Activated CD8-positive, alpha-beta memory T cell treated with anti-CD3 and anti-CD28 coated beads, Interleukin-2, amount 50 U/mL, for 48 hours (primary cell): ENCODE results near the gene ZNF417.
"Not testable (repeated sequence)": the region's sequence is repeated elsewhere in the genome, so short reads cannot be mapped to it uniquely, and the experiment has no call there.

Source experiments
- DNase-seq: peaks from one replicate; pipeline ENCODE4 v3.0.0-alpha.2; 2020

ZNF417 gene

GRCh38 chr19:57887195-57887941 lies 29.0 kb downstream of the ZNF417 start:
- DNase-seq, result no peak

GRCh38 chr19:57886046-57886445 lies 30.3 kb downstream of the ZNF417 start:
- DNase-seq, result no peak

- not testable (repeated sequence) for DNase-seq
Measured at GRCh38 chr19:57873883-57874799, 42.3 kb downstream of the ZNF417 start.

- no peak for DNase-seq
Measured at GRCh38 chr19:57872450-57872849, 43.9 kb downstream of the ZNF417 start.

- DNase-seq, result no peak
Measured at GRCh38 chr19:57870225-57870624, 46.2 kb downstream of the ZNF417 start.

GRCh38 chr19:57869655-57870054 lies 46.7 kb downstream of the ZNF417 start:
- not testable (repeated sequence) for DNase-seq

GRCh38 chr19:57867868-57868492 lies 48.4 kb downstream of the ZNF417 start:
- DNase-seq, result no peak
